H1 (cell line): Measurements from ENCODE around the gene CMC4. TPM values are rescaled to one million over a fixed set of nuclear protein-coding genes. Genes with fewer than 3 reads are reported as not detected.
A peak's percentile ranks its signal among the peaks of the same experiment; 100 is the strongest.

Experiments
- BACH1 ChIP-seq: IDR thresholded peaks from 2 replicates; pipeline ENCODE4 v1.6.1; 2012; ENCODE audit warnings: low read length, improper control_type of control experiment
- BRCA1 ChIP-seq: IDR thresholded peaks from 2 replicates; pipeline ENCODE4 v1.6.1; 2012; ENCODE audit warnings: low read depth, low read length, improper control_type of control experiment
- CHD1 ChIP-seq: IDR thresholded peaks from 2 replicates; pipeline ENCODE4 v1.6.1; 2012; ENCODE audit warnings: low read depth, low read length, improper control_type of control experiment
- CREB1 ChIP-seq: IDR thresholded peaks from 2 replicates; pipeline ENCODE4 v1.6.1; 2012; ENCODE audit warnings: inconsistent platforms
- EZH2 ChIP-seq: fragments of 200-600 bp; sonication (generic); IDR thresholded peaks from 2 replicates; pipeline ENCODE4 v1.7.1; 2012; ENCODE audit warnings: low read depth, mild to moderate bottlenecking, moderate library complexity, low read length, inconsistent platforms; ENCODE audit not compliant: severe bottlenecking
- GTF2F1 ChIP-seq: IDR thresholded peaks from 2 replicates; pipeline ENCODE4 v1.6.1; 2012; ENCODE audit warnings: low read depth, low read length, improper control_type of control experiment, borderline replicate concordance
- JUN ChIP-seq: IDR thresholded peaks from 2 replicates; pipeline ENCODE4 v1.6.1; 2011; ENCODE audit warnings: low read depth, mild to moderate bottlenecking, improper control_type of control experiment, low read length
- PHF8 ChIP-seq: fragments of 200-600 bp; sonication (generic); conservative IDR thresholded peaks from 2 replicates; pipeline ENCODE4 v1.7.1; 2012; ENCODE audit warnings: low read depth, mild to moderate bottlenecking, inconsistent platforms, low read length, moderate library complexity
- POLR2AphosphoS5 ChIP-seq: IDR thresholded peaks from 2 replicates; pipeline ENCODE4 v1.6.1; 2011; ENCODE audit warnings: low read depth, low read length
- RAD21 ChIP-seq, 2 experiments: IDR thresholded peaks in 1 of 2; conservative IDR thresholded peaks in 1 of 2; 2 replicates each; pipeline ENCODE4 v1.6.1; 2011; ENCODE audit warnings: low read depth in 2 of 2, low read length in 2 of 2, improper control_type of control experiment in 1 of 2, inconsistent platforms in 1 of 2, mild to moderate bottlenecking in 1 of 2, moderate library complexity in 1 of 2
- RBBP5 ChIP-seq: IDR thresholded peaks from 2 replicates; pipeline ENCODE4 v1.7.1; 2012; ENCODE audit warnings: low read depth, mild to moderate bottlenecking, inconsistent platforms, low read length, moderate library complexity, borderline replicate concordance
- RFX5 ChIP-seq: IDR thresholded peaks from 2 replicates; pipeline ENCODE4 v1.6.1; 2011; ENCODE audit warnings: low read depth, low read length, improper control_type of control experiment, borderline replicate concordance
- RXRA ChIP-seq: IDR thresholded peaks from 2 replicates; pipeline ENCODE4 v1.6.1; 2011; ENCODE audit warnings: low read depth, mild to moderate bottlenecking, low read length, moderate library complexity; ENCODE audit not compliant: insufficient read depth
- SP1 ChIP-seq: IDR thresholded peaks from 2 replicates; pipeline ENCODE4 v1.6.1; 2011; ENCODE audit warnings: low read depth, low read length
- SUZ12 ChIP-seq: fragments of 200-600 bp; sonication (generic); IDR thresholded peaks from 2 replicates; pipeline ENCODE4 v1.6.1; 2012; ENCODE audit warnings: mild to moderate bottlenecking, inconsistent platforms, low read length, moderate library complexity, mixed read lengths
- TAF7 ChIP-seq: optimal IDR thresholded peaks from 2 replicates; pipeline ENCODE3; 2011; ENCODE audit warnings: low read depth, mild to moderate bottlenecking, inconsistent platforms, low read length, moderate library complexity, borderline replicate concordance
- TCF12 ChIP-seq: IDR thresholded peaks from 2 replicates; pipeline ENCODE4 v1.6.1; 2011; ENCODE audit warnings: low read depth, mild to moderate bottlenecking, low read length
- polyA plus RNA-seq, 7 experiments: library from polyadenylated mRNA; depleted of rRNA in 3 of 7; stranded (reverse) in 5 of 7; unstranded in 2 of 7; fragments of >200 nt in 5 of 7; fragments of 200-250 nt in 2 of 7; gene quantifications; 1 replicate in 5 of 7; 2 replicates in 1 of 7; 4 replicates in 1 of 7; pipeline versions ENCODE4 v1.2.1 to v1.2.3, GENCODE V29; 2011 to 2013; ENCODE audit warnings: missing spikeins in 2 of 7, mixed read lengths in 2 of 7
- total RNA-seq: library from RNA; stranded (reverse); fragmentation: NEBNext Ultra II Directional; extraction: Animal tissue kit (Norgen Biotek cat#: 25700); gene quantifications from 2 replicates; pipeline ENCODE4 v1.2.1, GENCODE V29; 2021
- TF ChIP-seq, protein P1 (sequence below): IDR thresholded peaks from 2 replicates; pipeline ENCODE4 v1.6.1; 2012; ENCODE audit warnings: inconsistent platforms
- TF ChIP-seq, protein P2 (sequence below): IDR thresholded peaks from 2 replicates; pipeline ENCODE4 v1.6.1; 2012; ENCODE audit warnings: low read length, inconsistent platforms
- TF ChIP-seq, protein P3 (sequence below): IDR thresholded peaks from 2 replicates; pipeline ENCODE4 v1.6.1; 2011; ENCODE audit warnings: low read length, improper control_type of control experiment

CMC4 gene
- total and polyA plus RNA-seq, 2 of the 8 experiments (the other 6 are each of a cell fraction or from before 2014, with no cell fraction given) = 6.0 to 8.8 TPM

DNA sequence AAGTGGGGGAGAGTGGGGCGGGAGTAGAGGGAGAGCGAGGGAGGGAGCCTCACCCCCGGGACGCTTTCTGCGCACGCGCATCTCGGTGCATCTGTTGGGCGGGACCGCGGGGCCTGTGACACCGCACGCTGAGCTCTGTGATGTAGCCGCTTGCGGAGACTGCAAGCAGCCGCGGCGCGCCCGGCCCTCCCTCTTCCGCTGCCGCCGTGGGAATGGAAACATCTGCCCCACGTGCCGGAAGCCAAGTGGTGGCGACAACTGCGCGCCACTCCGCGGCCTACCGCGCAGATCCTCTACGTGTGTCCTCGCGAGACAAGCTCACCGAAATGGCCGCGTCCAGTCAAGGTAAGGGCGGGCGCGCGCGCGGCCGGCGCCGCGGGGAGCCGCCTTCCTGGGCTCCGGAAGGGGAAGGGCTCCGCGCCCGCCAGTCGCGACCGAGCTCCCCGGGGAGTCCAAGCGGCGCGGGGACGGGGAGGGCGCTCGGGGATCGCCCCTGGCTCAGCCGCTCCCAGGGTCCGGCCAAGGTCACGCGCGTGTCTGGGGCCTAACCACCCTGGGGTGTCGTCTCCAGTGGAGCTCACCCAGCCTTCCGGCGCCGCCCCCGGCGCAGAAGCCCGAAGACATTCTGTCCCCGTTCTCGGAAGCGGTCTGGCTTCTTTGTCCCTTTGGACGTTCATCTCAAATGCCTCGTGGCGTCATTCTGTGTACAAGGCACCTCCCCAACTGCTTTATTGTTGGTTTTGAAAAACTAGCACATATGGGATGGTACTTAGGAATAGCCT lies 44.0 kb downstream of the CMC4 start, which contains the start of gene FUNDC2 (continued):
- TF ChIP-seq RBBP5 (peak; percentile 66; the same call in 1 of the 2 replicates), BRCA1 (0 out of 2 replicates have a peak, but pooled peaks have one; percentile 41), SP1 (no peak), CHD1 (no peak), PHF8 (peak; percentile 77), BACH1 (peak; percentile 58; the same call in 1 of the 2 replicates), CREB1 (peak; percentile 84), GTF2F1 (no peak), TCF12 (no peak), TAF7 (no peak), RAD21 (IDR thresholded peaks at IDR 0.05 in 1 of 2, conservative IDR thresholded peaks at IDR 0.05 in 1 of 2; ENCODE audit: low read depth in 2 of 2, low read length in 2 of 2) (no peak), SUZ12 (no peak), RXRA (no peak), RFX5 (no peak), EZH2 (no peak), JUN (no peak), POLR2AphosphoS5 (0 out of 2 replicates have a peak, but pooled peaks have one; percentile 59)
- TF ChIP-seq, protein P1, sequence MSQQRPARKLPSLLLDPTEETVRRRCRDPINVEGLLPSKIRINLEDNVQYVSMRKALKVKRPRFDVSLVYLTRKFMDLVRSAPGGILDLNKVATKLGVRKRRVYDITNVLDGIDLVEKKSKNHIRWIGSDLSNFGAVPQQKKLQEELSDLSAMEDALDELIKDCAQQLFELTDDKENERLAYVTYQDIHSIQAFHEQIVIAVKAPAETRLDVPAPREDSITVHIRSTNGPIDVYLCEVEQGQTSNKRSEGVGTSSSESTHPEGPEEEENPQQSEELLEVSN = 0 out of 2 replicates have a peak, but pooled peaks have one; percentile 44
- TF ChIP-seq, protein P2, sequence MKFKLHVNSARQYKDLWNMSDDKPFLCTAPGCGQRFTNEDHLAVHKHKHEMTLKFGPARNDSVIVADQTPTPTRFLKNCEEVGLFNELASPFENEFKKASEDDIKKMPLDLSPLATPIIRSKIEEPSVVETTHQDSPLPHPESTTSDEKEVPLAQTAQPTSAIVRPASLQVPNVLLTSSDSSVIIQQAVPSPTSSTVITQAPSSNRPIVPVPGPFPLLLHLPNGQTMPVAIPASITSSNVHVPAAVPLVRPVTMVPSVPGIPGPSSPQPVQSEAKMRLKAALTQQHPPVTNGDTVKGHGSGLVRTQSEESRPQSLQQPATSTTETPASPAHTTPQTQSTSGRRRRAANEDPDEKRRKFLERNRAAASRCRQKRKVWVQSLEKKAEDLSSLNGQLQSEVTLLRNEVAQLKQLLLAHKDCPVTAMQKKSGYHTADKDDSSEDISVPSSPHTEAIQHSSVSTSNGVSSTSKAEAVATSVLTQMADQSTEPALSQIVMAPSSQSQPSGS = no peak
- TF ChIP-seq, protein P3, sequence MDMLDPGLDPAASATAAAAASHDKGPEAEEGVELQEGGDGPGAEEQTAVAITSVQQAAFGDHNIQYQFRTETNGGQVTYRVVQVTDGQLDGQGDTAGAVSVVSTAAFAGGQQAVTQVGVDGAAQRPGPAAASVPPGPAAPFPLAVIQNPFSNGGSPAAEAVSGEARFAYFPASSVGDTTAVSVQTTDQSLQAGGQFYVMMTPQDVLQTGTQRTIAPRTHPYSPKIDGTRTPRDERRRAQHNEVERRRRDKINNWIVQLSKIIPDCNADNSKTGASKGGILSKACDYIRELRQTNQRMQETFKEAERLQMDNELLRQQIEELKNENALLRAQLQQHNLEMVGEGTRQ = peak; percentile 43; the same call in 1 of the 2 replicates
